Glutamatergic neuron (in vitro differentiated cells): ENCODE measurements around the gene SERPINE1. TPM values are rescaled to one million over a fixed set of nuclear protein-coding genes. Genes with fewer than 3 reads are reported as not detected.
"Not testable (repeated sequence)": the region's sequence is repeated elsewhere in the genome, so short reads cannot be mapped to it uniquely, and the experiment has no call there.

Experiments
- DNase-seq: peaks from one replicate; pipeline ENCODE4 v3.0.0; 2022
- H3K27ac Mint-ChIP-seq: one replicate; pipeline ENCODE4 v1.8.0; 2020; ENCODE audit warnings: mild to moderate bottlenecking, mixed read lengths, inconsistent platforms; ENCODE audit not compliant: unreplicated experiment
- H3K27me3 Mint-ChIP-seq: one replicate; pipeline ENCODE4 v1.8.0; 2020; ENCODE audit warnings: mild to moderate bottlenecking, moderate library complexity, mixed read lengths, inconsistent platforms; ENCODE audit not compliant: unreplicated experiment
- H3K36me3 Mint-ChIP-seq: one replicate; pipeline ENCODE4 v1.8.0; 2020; ENCODE audit warnings: mild to moderate bottlenecking, mixed read lengths, inconsistent platforms; ENCODE audit not compliant: unreplicated experiment
- H3K4me1 Mint-ChIP-seq: one replicate; pipeline ENCODE4 v1.8.0; 2020; ENCODE audit warnings: mild to moderate bottlenecking, low read depth, mixed read lengths, inconsistent platforms; ENCODE audit not compliant: unreplicated experiment
- H3K4me3 Mint-ChIP-seq: one replicate; pipeline ENCODE4 v1.8.0; 2020; ENCODE audit warnings: mild to moderate bottlenecking, mixed read lengths, inconsistent platforms; ENCODE audit not compliant: unreplicated experiment
- H3K9me3 Mint-ChIP-seq: one replicate; pipeline ENCODE4 v1.8.0; 2020; ENCODE audit warnings: mild to moderate bottlenecking, moderate library complexity, mixed read lengths, inconsistent platforms; ENCODE audit not compliant: unreplicated experiment
- CTCF ChIP-seq: fragments of 200-600 bp; sonication (generic); IDR thresholded peaks from one replicate; pipeline ENCODE4 v1.5.0; 2021; ENCODE audit not compliant: partially characterized antibody, unreplicated experiment
- total RNA-seq: library from RNA; stranded (reverse); fragmentation: NEBNext Ultra II Directional; extraction: Animal tissue kit (Norgen Biotek cat#: 25700); gene quantifications from one replicate; pipeline ENCODE4 v1.2.1, GENCODE V29; 2021; ENCODE audit not compliant: unreplicated experiment

The SERPINE1 gene
- total RNA-seq, 1 donor from 2014 or later: not detected

- no peak overlapping the region for H3K27ac Mint-ChIP-seq
Measured at GRCh38 chr7:101127460-101128039, 646 bp downstream of the SERPINE1 start.

GRCh38 chr7:101128040-101128834 lies 1.3 kb downstream of the SERPINE1 start:
- H3K4me1 Mint-ChIP-seq: no peaks in the 10 kb centered on the region
- DNase-seq: no peak
- H3K27me3 Mint-ChIP-seq: peaks cover 5% of the 10 kb centered on the region
- TF ChIP-seq CTCF: no peak
- no peaks in the 10 kb centered on the region for H3K36me3 Mint-ChIP-seq
- no peak overlapping the region for H3K4me3 Mint-ChIP-seq
- no peak overlapping the region for H3K27ac Mint-ChIP-seq
- H3K9me3 Mint-ChIP-seq: peaks cover 2% of the 10 kb centered on the region

More at GRCh38 chr7:101127460-101128039, 646 bp downstream of the SERPINE1 start:
- Mint-ChIP-seq H3K4me1 (no peaks in the 10 kb centered on the region), H3K27me3 (peaks cover 4% of the 10 kb centered on the region), H3K9me3 (peaks cover 2% of the 10 kb centered on the region), H3K36me3 (no peaks in the 10 kb centered on the region), H3K4me3 (no peak overlapping the region)
- no peak for TF ChIP-seq CTCF
- DNase-seq: no peak

- no peak for TF ChIP-seq CTCF
- DNase-seq: no peak
- Mint-ChIP-seq H3K9me3 (peaks cover 2% of the 10 kb centered on the region), H3K4me1 (peaks cover 2% of the 10 kb centered on the region), H3K36me3 (no peaks in the 10 kb centered on the region), H3K27me3 (peaks cover 10% of the 10 kb centered on the region), H3K4me3 (no peak overlapping the region), H3K27ac (no peak overlapping the region)
Measured at GRCh38 chr7:101129603-101130117, 2.8 kb downstream of the SERPINE1 start.

- not testable (repeated sequence) for H3K9me3 Mint-ChIP-seq, H3K4me3 Mint-ChIP-seq, H3K36me3 Mint-ChIP-seq, H3K27me3 Mint-ChIP-seq, H3K4me1 Mint-ChIP-seq, DNase-seq
- H3K27ac Mint-ChIP-seq: peak overlapping the region; percentile 3
Measured at GRCh38 chr7:101132626-101133600, 6.0 kb downstream of the SERPINE1 start.
